ENCODE results near the gene CMTM4.
"Not testable (repeated sequence)": the region's sequence is repeated elsewhere in the genome, so short reads cannot be mapped to it uniquely, and the experiment has no call there.

Gene CMTM4

DNA sequence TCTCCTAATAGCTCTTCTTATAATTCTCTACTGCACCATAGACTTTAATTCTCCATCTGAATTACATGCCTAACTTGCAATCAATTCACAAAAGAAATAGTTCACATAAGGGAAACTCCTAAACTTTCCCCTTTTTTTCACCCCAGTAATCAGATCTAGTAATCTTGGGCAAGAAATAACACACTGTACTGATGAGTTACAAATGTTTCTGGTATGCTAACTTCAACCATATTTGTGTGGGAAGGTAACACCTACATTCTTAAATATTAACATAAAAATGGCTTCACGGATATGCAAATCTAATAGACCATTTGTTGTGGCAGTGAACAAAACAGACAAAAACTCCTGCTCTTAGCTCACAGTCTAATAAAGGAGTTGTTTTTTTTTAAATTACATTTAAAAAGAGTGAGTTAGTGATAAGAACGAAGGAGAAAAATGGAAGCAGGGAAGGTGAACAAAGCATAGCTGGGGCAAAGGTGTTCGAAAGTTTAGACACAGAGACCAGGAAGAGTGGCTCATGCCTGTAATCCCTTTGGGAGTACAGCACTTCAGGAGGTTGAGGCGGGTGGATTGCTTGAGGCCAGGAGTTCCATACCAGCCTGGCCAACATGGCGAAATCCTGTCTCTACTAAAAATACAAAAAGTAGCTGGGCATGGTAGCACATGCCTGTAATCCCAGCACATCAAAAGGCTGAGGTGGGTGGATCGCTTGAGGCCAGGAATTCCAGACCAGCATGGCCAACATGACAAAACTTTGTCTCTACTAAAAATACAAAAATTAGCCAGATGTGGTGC, 57.3 kb downstream of the CMTM4 start:
- DNase-seq = no peak

- DNase-seq = no peak
Observed at GRCh38 chr16:66637806-66638205, 58.7 kb downstream of the CMTM4 start.

DNA sequence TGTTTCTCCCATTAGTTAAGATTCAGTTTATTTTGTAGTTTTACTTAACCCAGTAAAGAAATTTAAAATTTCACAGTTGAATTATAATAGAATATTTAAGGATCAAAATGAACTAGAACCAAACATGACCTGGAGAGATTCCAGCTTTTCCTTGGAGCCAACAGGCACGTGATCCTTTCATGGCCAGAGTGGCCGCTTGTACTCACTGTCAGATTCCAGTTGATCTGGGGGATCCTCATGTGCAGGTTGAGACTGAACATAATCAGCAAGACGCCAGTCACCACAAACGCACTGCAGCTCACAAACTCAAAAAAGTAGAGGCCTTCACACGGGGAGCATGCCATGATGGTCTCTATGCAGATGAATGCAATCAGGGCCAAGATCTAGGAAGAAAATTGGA, 60.3 kb downstream of the CMTM4 start:
- DNase-seq = no peak

DNA sequence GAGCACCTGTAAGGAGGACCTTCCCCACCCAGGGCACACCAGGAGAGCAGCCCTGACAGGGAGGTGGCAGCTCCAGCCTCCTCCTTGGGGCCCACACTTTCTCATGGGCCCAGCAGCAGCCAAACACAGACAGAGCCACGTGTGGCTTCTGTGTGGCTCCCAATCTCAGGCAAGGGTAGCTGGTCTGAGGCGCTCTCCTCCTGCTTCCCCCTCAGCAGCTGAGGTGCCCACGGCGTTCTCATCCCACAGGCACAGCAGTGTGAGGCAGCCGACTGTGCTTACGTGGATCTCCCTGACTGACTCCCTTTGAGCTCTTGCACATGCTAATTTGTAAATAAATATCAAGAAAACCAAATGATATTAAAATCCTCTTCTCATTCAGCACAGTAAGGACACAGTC, 61.1 kb downstream of the CMTM4 start:
- no peak for DNase-seq

- no peak for DNase-seq
Observed at GRCh38 chr16:66634527-66635196, 61.9 kb downstream of the CMTM4 start.

DNA sequence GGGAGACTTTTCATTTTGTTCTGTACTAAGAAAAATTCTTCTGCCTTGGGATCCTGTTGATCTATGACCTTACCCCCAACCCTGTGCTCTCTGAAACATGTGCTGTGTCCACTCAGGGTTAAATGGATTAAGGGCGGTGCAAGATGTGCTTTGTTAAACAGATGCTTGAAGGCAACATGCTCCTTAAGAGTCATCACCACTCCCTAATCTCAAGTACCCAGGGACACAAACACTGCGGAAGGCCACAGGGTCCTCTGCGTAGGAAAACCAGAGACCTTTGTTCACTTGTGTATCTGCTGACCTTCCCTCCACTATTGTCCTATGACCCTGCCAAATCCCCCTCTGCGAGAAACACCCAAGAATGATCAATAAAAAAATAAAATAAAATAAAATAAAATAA, 65.0 kb downstream of the CMTM4 start:
- not testable (repeated sequence) for DNase-seq

DNA sequence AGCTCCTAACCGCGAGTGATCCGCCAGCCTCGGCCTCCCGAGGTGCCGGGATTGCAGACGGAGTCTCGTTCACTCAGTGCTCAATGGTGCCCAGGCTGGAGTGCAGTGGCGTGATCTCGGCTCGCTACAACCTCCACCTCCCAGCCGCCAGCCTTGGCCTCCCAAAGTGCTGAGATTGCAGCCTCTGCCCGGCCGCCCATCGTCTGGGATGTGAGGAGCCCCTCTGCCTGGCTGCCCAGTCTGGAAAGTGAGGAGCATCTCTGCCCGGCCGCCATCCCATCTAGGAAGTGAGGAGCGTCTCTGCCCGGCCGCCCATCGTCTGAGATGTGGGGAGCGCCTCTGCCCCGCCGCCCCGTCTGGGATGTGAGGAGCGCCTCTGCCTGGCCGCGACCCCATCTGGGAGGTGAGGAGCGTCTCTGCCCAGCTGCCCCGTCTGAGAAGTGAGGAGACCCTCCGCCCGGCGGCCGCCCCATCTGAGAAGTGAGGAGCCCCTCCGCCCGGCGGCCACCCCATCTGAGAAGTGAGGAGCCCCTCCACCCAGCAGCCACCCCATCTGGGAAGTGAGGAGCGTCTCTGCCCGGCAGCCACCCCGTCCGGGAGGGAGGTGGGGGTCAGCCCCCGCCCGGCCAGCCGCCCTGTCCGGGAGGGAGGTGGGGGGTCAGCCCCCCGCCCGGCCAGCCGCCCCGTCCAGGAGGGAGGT, 65.8 kb downstream of the CMTM4 start:
- not testable (repeated sequence) for DNase-seq

- no peak for DNase-seq
Observed at GRCh38 chr16:66629856-66630255, 66.7 kb downstream of the CMTM4 start.

DNA sequence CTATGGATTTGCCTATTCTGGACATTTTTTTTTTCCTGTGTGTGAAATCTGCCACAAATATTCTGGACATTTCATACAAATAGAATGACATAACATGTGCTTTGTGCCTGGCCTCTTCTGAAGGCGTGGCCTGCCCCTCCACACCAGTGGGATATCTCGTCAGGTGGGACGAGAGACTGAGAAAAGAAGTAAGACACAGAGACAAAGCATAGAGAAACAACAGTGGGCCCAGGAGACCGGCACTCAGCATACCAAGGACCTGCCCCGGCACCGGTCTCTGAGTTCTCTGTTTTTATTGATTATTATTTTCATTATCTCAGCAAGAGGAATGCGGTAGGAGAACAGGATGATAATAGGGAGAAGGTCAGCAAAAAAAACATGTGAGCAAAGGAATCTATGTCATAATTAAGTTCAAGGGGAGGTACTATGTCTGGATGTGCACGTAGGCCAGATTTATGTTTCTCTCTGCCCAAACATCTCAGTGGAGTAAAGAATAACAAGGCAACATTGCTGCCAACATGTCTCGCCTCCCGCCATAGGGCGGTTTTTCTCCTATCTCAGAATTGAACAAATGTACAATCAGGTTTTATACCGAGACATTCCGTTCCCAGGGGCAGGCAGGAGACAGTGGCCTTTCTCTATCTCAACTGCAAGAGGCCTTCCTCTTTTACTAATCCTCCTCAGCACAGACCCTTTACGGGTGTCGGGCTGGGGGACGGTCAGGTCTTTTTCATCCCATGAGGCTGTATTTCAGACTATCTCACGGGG, 68.7 kb downstream of the CMTM4 start:
- not testable (repeated sequence) for DNase-seq

DNA sequence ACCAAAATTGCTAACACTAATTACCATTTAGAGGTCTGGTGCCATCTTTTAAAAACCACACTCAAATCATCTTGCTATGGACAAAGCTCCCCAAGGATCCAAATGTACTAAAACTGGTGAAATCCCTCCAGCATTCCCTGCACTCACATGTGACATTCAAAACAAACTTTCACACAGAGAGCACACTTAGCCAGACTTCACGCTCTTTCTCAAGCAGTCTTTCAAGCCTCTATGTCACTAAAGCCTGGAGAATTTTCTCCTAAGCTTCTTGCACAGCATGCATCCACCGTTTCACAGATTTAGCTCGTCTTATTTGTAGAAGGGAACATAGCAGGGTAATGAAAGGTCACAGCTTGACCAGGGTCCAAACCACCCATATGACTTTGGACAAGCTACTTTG, 72.8 kb downstream of the CMTM4 start:
- no peak for DNase-seq

DNA sequence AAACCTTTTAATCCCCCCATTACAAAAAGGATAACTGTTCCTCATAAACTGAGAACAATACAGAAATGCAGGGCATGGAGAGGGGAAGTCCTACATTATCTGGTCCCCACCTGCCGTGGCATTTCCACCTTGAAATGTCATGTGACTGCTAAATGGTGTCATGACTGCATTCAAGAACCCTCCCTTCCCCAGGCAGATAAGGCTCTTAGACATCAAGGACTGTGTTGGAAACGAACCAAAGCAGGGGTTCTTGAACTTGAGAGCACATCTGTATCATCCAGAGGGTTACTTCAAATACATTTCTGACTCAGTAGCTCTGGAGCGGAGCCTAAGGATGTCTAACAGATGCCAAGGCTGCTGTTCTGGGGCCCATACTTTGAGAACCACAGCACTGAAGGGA, 73.7 kb downstream of the CMTM4 start:
- no peak for DNase-seq

- DNase-seq = no peak
Observed at GRCh38 chr16:66621973-66622372, 74.6 kb downstream of the CMTM4 start.

GRCh38 chr16:66620429-66620795, 76.1 kb downstream of the CMTM4 start:
- DNase-seq = no peak

GRCh38 chr16:66619534-66620428, 76.8 kb downstream of the CMTM4 start:
- no peak for DNase-seq

DNA sequence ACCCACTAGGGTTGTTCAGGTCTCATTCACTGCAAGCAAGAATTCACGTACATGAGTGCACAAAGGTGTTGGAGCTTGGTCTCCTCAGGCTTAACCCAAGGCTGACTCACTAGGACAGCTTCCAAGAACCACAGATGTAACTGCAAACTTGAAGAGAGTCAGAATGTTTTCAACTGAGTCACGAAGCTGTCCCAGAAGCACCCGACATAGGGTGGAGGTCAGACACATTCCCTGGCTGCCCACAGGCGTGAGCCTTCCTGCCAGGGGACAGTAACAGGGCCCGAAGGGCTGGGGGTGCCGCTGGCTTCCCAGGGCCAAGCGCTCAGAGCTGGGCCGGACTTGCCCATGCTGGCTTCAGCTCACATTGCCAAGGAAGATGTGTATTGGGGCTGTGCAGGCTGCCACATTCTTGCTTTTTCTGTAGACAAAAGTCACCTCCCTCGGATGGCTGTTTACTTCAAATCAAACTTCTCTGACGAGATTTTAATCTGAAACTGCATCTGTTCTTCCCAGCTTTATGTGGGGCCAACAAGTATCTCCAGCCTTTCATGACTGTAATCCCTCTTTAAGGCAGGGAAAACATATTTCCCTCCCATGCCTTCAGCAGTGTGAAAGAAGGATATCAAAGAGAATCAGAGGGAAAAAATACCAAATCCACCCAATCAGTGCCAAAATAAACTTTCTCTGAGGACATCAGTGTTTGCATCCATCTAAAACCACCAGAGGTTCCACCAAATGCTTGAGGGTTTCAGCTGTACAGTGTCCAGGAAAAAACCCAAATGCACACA, 77.8 kb downstream of the CMTM4 start:
- no peak for DNase-seq

DNA sequence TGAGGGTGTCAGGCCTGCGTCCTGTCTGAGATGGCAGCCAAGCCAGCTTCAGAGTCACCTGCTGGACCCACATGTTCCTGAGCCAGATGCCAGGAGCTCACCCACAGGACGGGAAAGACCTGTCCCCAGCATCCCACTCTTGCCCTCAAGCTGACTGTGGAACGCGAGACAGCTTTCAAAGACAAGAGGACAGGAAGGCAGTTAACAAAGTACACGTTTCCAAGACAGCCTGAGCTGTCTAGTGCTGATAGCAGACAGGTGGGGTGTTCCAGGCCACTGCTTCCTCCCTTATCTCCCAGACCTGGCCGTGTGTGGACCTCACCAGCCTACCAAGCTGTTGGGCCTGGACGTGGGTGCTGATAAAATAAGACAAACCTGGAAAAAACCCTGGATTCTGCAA, 78.8 kb downstream of the CMTM4 start:
- DNase-seq = no peak

DNA sequence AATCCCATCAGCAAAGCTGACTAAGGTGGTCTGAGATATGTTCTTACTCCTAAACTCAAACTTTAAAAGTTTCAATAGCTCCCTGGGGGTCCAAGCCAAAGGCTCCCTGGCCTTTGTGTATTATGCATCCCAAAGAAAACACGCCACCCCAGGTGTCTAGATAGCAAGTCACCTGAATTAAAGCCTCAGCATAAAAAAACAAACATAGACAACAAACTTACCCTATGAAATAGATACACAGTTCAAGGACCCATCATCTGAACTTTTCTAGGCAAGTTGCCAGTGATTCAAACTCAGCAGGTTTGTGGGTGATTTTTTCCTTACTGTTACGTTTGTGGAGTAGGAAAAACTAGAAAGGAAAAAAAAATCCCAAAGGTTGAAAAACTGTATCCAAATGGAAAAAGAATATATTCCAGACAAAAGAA, 79.5 kb downstream of the CMTM4 start:
- no peak for DNase-seq

GRCh38 chr16:66616592-66616991, 80.0 kb downstream of the CMTM4 start:
- no peak for DNase-seq

DNA sequence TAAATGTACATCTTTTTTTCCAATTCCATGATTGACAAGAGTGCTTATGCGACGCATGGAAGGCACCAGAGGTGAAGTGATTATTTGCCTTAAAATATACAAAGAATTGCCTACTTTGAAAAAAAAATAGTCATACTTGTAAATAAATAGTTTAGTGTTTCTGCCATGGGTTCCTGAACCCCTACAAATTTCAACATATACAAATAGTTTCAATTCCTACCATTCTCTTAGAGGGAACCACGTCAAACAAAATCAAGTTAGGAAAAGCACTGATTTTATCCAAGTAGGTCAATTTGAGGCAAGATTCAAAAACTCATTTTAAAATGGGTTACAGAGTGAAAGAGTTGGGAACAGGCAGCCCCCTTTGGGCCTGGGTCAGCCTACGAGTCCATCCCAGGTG, 80.4 kb downstream of the CMTM4 start:
- no peak for DNase-seq

DNA sequence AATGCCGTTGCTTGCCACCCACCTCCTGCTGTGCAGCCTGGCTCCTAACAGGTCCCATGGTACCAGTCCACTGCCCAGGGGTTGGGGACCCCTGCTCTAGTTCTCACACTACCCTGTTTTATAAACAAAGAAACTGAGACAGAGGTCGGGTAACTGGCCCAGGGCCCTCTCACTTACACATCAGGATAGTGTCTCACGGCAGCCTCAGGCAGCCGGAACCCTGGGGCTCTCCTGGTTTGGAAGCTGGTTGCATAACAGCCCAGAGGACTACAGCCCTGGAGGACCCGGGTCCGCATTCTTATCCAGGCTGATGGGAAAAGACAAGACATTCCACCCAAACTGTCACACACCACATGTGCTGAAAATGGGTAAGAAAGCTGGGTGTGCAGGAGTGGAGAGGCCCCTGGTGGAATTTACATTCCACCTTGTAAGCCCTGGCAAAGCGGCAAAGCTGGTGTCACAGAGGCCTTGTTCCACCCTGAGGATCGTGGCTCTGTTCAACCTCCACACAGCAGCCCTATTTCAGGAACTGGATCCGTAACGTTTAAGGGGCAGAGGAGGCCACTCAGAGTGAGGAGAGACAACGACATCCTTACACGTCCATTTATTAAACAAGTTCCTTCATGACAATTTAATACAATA, 82.3 kb downstream of the CMTM4 start:
- no peak for DNase-seq

DNA sequence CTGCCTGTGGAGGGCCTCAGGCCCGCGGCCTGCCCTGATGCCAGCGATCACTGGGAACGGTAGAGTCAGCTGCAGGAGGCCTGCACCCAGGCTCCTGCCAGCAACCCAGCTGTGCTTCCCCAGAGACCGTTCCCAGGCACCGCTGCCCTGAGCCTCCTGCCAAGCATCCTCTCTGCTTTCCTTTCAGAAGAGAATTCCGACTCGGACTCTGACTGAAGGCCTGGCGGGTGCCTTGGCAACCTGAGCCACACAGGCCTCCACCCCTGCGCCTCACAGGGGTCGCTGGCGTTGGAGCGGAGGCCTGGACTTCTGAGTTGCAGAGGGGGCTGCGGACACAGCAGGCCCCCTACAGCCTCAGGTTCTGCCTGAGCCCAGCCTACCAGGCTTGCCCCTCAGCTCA, 84.1 kb downstream of the CMTM4 start:
- DNase-seq = no peak

Data from activated CD8-positive, alpha-beta memory T cell treated with anti-CD3 and anti-CD28 coated beads for 24 hours (primary cell).